ENCODE results near the gene BRDT.
A peak's percentile ranks its signal among the peaks of the same experiment; 100 is the strongest.
"Not testable (repeated sequence)": the region's sequence is repeated elsewhere in the genome, so short reads cannot be mapped to it uniquely, and the experiment has no call there.

The BRDT gene

GRCh38 chr1:92017656-92018055, 68.5 kb downstream of the BRDT start:
- peaks cover 19% of the 10 kb centered on the region for H3K4me1 ChIP-seq (ENCODE audit: insufficient read depth, low read length, poor library complexity, severe bottlenecking)
- peak overlapping the region; percentile 46 for H2AFZ ChIP-seq (ENCODE audit: low read length)
- H3K27me3 ChIP-seq (ENCODE audit: insufficient read depth, low read length, poor library complexity, severe bottlenecking): no peaks in the 10 kb centered on the region
- no peaks in the 10 kb centered on the region for H3K36me3 ChIP-seq (ENCODE audit: insufficient read depth, low read length)
- TF ChIP-seq CTCF (conservative IDR thresholded peaks at IDR 0.05; ENCODE audit: low read length) (no peak), EZH2phosphoT487 (IDR thresholded peaks at IDR 0.05; ENCODE audit: borderline replicate concordance) (no peak)
- no peaks in the 10 kb centered on the region for H3K9me3 ChIP-seq (ENCODE audit: insufficient read depth, low read depth, low read length)
- H3K4me2 ChIP-seq (ENCODE audit: low read depth, low read length, poor library complexity, severe bottlenecking): peak overlapping the region; percentile 72
- peaks cover 12% of the 10 kb centered on the region for H3F3A ChIP-seq (ENCODE audit: low read depth)
- H3K9ac ChIP-seq (ENCODE audit: low read depth, low read length, poor library complexity, severe bottlenecking): no peak overlapping the region
- H3K9me2 ChIP-seq (replicated peaks; ENCODE audit: low read depth, low read length): no peaks in the 10 kb centered on the region
- H3K79me2 ChIP-seq (ENCODE audit: insufficient read depth, low read length): no peaks in the 10 kb centered on the region
- H4K20me1 ChIP-seq (ENCODE audit: insufficient read depth, low read length, poor library complexity, severe bottlenecking): no peaks in the 10 kb centered on the region
- H3K4me3 ChIP-seq (ENCODE audit: low read length, poor library complexity, severe bottlenecking): peak overlapping the region; percentile 56

GRCh38 chr1:92026042-92026441, 76.8 kb downstream of the BRDT start:
- not testable (repeated sequence) for H3F3A ChIP-seq (ENCODE audit: low read depth); H3K36me3 ChIP-seq (ENCODE audit: insufficient read depth, low read length); H4K20me1 ChIP-seq (ENCODE audit: insufficient read depth, low read length, poor library complexity, severe bottlenecking); H3K9me2 ChIP-seq (replicated peaks; ENCODE audit: low read depth, low read length); H2AFZ ChIP-seq (ENCODE audit: low read length); H3K4me3 ChIP-seq (ENCODE audit: low read length, poor library complexity, severe bottlenecking); H3K27me3 ChIP-seq (ENCODE audit: insufficient read depth, low read length, poor library complexity, severe bottlenecking); H3K79me2 ChIP-seq (ENCODE audit: insufficient read depth, low read length); H3K9me3 ChIP-seq (ENCODE audit: insufficient read depth, low read depth, low read length); H3K4me2 ChIP-seq (ENCODE audit: low read depth, low read length, poor library complexity, severe bottlenecking); H3K9ac ChIP-seq (ENCODE audit: low read depth, low read length, poor library complexity, severe bottlenecking)
- H3K4me1 ChIP-seq (ENCODE audit: insufficient read depth, low read length, poor library complexity, severe bottlenecking): peaks cover 20% of the 10 kb centered on the region

GRCh38 chr1:92026806-92027205, 77.6 kb downstream of the BRDT start:
- peaks cover 28% of the 10 kb centered on the region for H3K4me1 ChIP-seq (ENCODE audit: insufficient read depth, low read length, poor library complexity, severe bottlenecking)
- no peaks in the 10 kb centered on the region for H3F3A ChIP-seq (ENCODE audit: low read depth)
- no peaks in the 10 kb centered on the region for H3K9me3 ChIP-seq (ENCODE audit: insufficient read depth, low read depth, low read length)
- no peaks in the 10 kb centered on the region for H3K36me3 ChIP-seq (ENCODE audit: insufficient read depth, low read length)
- no peaks in the 10 kb centered on the region for H3K79me2 ChIP-seq (ENCODE audit: insufficient read depth, low read length)
- no peak overlapping the region for H2AFZ ChIP-seq (ENCODE audit: low read length)
- no peaks in the 10 kb centered on the region for H4K20me1 ChIP-seq (ENCODE audit: insufficient read depth, low read length, poor library complexity, severe bottlenecking)
- TF ChIP-seq CTCF (conservative IDR thresholded peaks at IDR 0.05; ENCODE audit: low read length) (no peak), EZH2phosphoT487 (IDR thresholded peaks at IDR 0.05; ENCODE audit: borderline replicate concordance) (no peak)
- H3K4me2 ChIP-seq (ENCODE audit: low read depth, low read length, poor library complexity, severe bottlenecking): no peak overlapping the region
- no peaks in the 10 kb centered on the region for H3K27me3 ChIP-seq (ENCODE audit: insufficient read depth, low read length, poor library complexity, severe bottlenecking)
- no peak overlapping the region for H3K4me3 ChIP-seq (ENCODE audit: low read length, poor library complexity, severe bottlenecking)
- no peak overlapping the region for H3K9ac ChIP-seq (ENCODE audit: low read depth, low read length, poor library complexity, severe bottlenecking)
- H3K9me2 ChIP-seq (replicated peaks; ENCODE audit: low read depth, low read length): no peaks in the 10 kb centered on the region

GRCh38 chr1:92029241-92029922, 80.2 kb downstream of the BRDT start:
- peak overlapping the region; percentile 97 for H3K4me2 ChIP-seq (ENCODE audit: low read depth, low read length, poor library complexity, severe bottlenecking)
- H3K4me1 ChIP-seq (ENCODE audit: insufficient read depth, low read length, poor library complexity, severe bottlenecking): peaks cover 30% of the 10 kb centered on the region
- H3K27me3 ChIP-seq (ENCODE audit: insufficient read depth, low read length, poor library complexity, severe bottlenecking): no peaks in the 10 kb centered on the region
- no peaks in the 10 kb centered on the region for H3F3A ChIP-seq (ENCODE audit: low read depth)
- H2AFZ ChIP-seq (ENCODE audit: low read length): peak overlapping the region; percentile 87
- H3K9me3 ChIP-seq (ENCODE audit: insufficient read depth, low read depth, low read length): no peaks in the 10 kb centered on the region
- no peak for TF ChIP-seq CTCF (conservative IDR thresholded peaks at IDR 0.05; ENCODE audit: low read length)
- no peak for TF ChIP-seq EZH2phosphoT487 (IDR thresholded peaks at IDR 0.05; ENCODE audit: borderline replicate concordance)
- H3K79me2 ChIP-seq (ENCODE audit: insufficient read depth, low read length): no peaks in the 10 kb centered on the region
- peak overlapping the region; percentile 83 for H3K9ac ChIP-seq (ENCODE audit: low read depth, low read length, poor library complexity, severe bottlenecking)
- peak overlapping the region; percentile 81 for H3K4me3 ChIP-seq (ENCODE audit: low read length, poor library complexity, severe bottlenecking)
- no peaks in the 10 kb centered on the region for H3K36me3 ChIP-seq (ENCODE audit: insufficient read depth, low read length)
- no peaks in the 10 kb centered on the region for H3K9me2 ChIP-seq (replicated peaks; ENCODE audit: low read depth, low read length)
- no peaks in the 10 kb centered on the region for H4K20me1 ChIP-seq (ENCODE audit: insufficient read depth, low read length, poor library complexity, severe bottlenecking)
